ENCODE data around the gene PAN2. TPM values are rescaled to one million over a fixed set of nuclear protein-coding genes. Genes with fewer than 3 reads are reported as not detected.

The PAN2 gene
- total and polyA plus RNA-seq, 4 donors: 22.4 to 68.2 (median 52.2) TPM

DNA sequence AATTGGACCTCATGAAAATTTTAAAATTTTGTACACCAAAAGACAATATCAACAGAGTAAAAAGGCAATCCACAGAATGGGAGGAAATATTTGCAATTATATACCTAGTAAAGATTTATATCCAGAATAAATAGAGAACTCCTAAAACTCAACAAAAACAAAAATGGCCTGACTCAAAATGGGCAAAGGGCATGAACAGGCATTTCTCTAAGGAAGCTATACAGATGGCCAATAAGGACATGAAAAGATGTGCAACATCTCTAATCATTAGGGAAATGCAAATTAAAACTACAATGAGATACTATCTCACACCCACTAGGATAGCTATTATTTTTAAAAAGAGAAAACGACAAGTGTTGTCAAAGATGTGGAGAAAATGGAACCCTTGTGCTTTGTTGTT lies 39.7 kb upstream of the PAN2 start:
- ATAC-seq (ENCODE audit: insufficient read depth, low FRiP score): no peak
- Histone ChIP-seq H3K27me3 (ENCODE audit: control insufficient read depth in 3 of 3, insufficient read depth in 3 of 3, low read length in 2 of 3) (no peaks in the 10 kb centered on the region), H3K4me1 (ENCODE audit: control insufficient read depth in 5 of 5, insufficient read depth in 5 of 5, low read length in 5 of 5) (no peaks in the 10 kb centered on the region), H3K27ac (ENCODE audit: low read depth in 1 of 2, low read length in 1 of 2) (no peak overlapping the region), H3K36me3 (ENCODE audit: control insufficient read depth in 4 of 4, insufficient read depth in 4 of 4, low read length in 4 of 4) (no peaks in the 10 kb centered on the region), H3K4me3 (no peak overlapping the region), H3K9me3 (ENCODE audit: control insufficient read depth in 4 of 4, insufficient read depth in 3 of 4, low read length in 3 of 4) (no peaks in the 10 kb centered on the region), H3K9ac (ENCODE audit: insufficient read depth in 1 of 2, low read length in 2 of 2) (no peak overlapping the region)
- TF ChIP-seq, protein P1, sequence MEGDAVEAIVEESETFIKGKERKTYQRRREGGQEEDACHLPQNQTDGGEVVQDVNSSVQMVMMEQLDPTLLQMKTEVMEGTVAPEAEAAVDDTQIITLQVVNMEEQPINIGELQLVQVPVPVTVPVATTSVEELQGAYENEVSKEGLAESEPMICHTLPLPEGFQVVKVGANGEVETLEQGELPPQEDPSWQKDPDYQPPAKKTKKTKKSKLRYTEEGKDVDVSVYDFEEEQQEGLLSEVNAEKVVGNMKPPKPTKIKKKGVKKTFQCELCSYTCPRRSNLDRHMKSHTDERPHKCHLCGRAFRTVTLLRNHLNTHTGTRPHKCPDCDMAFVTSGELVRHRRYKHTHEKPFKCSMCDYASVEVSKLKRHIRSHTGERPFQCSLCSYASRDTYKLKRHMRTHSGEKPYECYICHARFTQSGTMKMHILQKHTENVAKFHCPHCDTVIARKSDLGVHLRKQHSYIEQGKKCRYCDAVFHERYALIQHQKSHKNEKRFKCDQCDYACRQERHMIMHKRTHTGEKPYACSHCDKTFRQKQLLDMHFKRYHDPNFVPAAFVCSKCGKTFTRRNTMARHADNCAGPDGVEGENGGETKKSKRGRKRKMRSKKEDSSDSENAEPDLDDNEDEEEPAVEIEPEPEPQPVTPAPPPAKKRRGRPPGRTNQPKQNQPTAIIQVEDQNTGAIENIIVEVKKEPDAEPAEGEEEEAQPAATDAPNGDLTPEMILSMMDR (IDR thresholded peaks at IDR 0.05; ENCODE audit: control extremely low read depth, extremely low read depth): no peak
- no peak for DNase-seq
- 94 to 95% methylated on average over 1 of the region's 1 CpG for WGBS, 2 donors

DNA sequence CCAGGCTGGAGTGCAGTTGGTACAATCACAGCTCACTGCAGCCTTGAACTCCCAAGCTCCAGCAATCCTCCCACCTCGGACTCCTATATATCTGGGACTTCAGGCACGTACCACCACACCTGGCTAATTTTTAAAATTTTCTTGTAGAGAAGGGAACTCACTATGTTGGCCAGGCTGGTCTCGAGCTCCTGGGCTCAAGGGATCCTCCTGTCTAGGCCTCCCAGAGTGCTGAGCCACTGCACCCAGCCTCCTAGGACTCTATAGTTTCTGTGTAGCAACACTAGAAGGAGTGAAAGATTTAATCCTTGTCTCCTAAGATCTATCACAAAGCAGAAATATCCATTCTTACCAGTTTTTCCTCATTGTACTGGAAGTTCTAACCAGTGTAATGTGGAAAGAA lies 33.1 kb upstream of the PAN2 start:
- H3K9ac ChIP-seq (ENCODE audit: insufficient read depth in 1 of 2, low read length in 2 of 2): no peak overlapping the region
- H3K36me3 ChIP-seq (ENCODE audit: control insufficient read depth in 4 of 4, insufficient read depth in 4 of 4, low read length in 4 of 4): no peaks in the 10 kb centered on the region
- TF ChIP-seq, protein P1 (IDR thresholded peaks at IDR 0.05; ENCODE audit: control extremely low read depth, extremely low read depth): no peak
- no peak overlapping the region for H3K27ac ChIP-seq (ENCODE audit: low read depth in 1 of 2, low read length in 1 of 2)
- 91 to 99% methylated on average over 3 of the region's 3 CpGs for WGBS, 2 donors
- ATAC-seq (ENCODE audit: insufficient read depth, low FRiP score): no peak
- H3K4me3 ChIP-seq: no peak overlapping the region
- H3K4me1 ChIP-seq (ENCODE audit: control insufficient read depth in 5 of 5, insufficient read depth in 5 of 5, low read length in 5 of 5): no peaks in the 10 kb centered on the region
- no peak for DNase-seq
- no peaks in the 10 kb centered on the region for H3K27me3 ChIP-seq (ENCODE audit: control insufficient read depth in 3 of 3, insufficient read depth in 3 of 3, low read length in 2 of 3)
- H3K9me3 ChIP-seq (ENCODE audit: control insufficient read depth in 4 of 4, insufficient read depth in 3 of 4, low read length in 3 of 4): no peaks in the 10 kb centered on the region

- DNase-seq (no peak), ATAC-seq (ENCODE audit: insufficient read depth, low FRiP score) (no peak)
- no peak within 1 kb of the TSS for H3K4me3 ChIP-seq
- 94 to 100% methylated on average over 10 of the region's 10 CpGs for WGBS, 2 donors
- no peaks in the 10 kb centered on the region for H3K36me3 ChIP-seq (ENCODE audit: control insufficient read depth in 4 of 4, insufficient read depth in 4 of 4, low read length in 4 of 4)
- no peaks in the 10 kb centered on the region for H3K9me3 ChIP-seq (ENCODE audit: control insufficient read depth in 4 of 4, insufficient read depth in 3 of 4, low read length in 3 of 4)
- H3K9ac ChIP-seq (ENCODE audit: insufficient read depth in 1 of 2, low read length in 2 of 2): no peak within 1 kb of the TSS
- H3K4me1 ChIP-seq (ENCODE audit: control insufficient read depth in 5 of 5, insufficient read depth in 5 of 5, low read length in 5 of 5): peaks cover 0 to 15% (median 4%) of the 10 kb centered on the region in 5 donors
- TF ChIP-seq, protein P1 (IDR thresholded peaks at IDR 0.05; ENCODE audit: control extremely low read depth, extremely low read depth): no peak
- no peak within 1 kb of the TSS for H3K27ac ChIP-seq (ENCODE audit: low read depth in 1 of 2, low read length in 1 of 2)
- H3K27me3 ChIP-seq (ENCODE audit: control insufficient read depth in 3 of 3, insufficient read depth in 3 of 3, low read length in 2 of 3): no peaks in the 10 kb centered on the region
Observed at GRCh38 chr12:56362130-56363059, 28.6 kb upstream of the PAN2 start, which contains the start of gene APOF. TSS of gene APOF (minus strand) at chr12:56362857. CDS start at chr12:56362745, 112 bp downstream.
